GM21737 (cell line): Measurements from ENCODE around the gene USP9X.
A peak's percentile ranks its signal among the peaks of the same experiment; 100 is the strongest.
"Not testable (repeated sequence)": the region's sequence is repeated elsewhere in the genome, so short reads cannot be mapped to it uniquely, and the experiment has no call there.

Experiments
- ATAC-seq: cut with Tn5 transposase; IDR thresholded peaks from one replicate; pipeline ENCODE4 v1.9.1; 2021; ENCODE audit warnings: mild to moderate bottlenecking, moderate library complexity; ENCODE audit not compliant: unreplicated experiment

The USP9X gene

DNA sequence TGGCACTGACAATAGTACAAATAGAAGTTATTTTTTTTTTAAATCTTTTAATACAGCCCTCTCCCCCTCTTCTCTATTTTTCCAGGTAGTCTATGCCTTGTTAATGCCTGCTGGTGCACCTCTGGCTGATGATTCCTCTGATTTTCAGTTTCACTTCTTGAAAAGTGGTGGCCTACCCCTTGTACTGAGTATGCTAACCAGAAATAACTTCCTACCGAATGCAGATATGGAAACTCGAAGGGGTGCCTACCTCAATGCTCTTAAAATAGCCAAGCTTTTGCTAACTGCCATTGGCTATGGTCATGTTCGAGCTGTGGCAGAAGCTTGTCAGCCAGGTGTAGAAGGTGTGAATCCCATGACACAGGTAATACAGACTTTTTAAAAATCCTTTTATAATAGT is 99.1 kb downstream of the USP9X start:
- no peak for ATAC-seq

DNA sequence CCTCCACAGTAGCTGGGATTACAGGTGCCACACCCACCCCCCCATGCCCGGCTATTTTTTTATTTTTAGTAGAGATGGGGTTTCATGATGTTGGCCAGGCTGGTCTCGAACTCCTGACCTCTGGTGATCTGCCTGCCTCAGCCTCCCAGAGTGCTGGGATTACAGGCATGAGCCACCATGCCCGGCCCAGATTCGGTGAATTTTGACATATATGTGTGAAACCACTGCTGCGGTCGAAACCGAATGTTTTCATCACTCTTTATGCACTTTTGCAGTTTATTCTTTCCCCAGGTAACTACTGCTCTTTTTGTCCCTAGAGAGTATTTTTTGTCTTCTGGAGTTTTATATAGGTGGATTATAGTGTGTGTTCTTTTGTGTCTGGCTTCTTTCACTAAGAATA is 101.7 kb downstream of the USP9X start:
- not testable (repeated sequence) for ATAC-seq

DNA sequence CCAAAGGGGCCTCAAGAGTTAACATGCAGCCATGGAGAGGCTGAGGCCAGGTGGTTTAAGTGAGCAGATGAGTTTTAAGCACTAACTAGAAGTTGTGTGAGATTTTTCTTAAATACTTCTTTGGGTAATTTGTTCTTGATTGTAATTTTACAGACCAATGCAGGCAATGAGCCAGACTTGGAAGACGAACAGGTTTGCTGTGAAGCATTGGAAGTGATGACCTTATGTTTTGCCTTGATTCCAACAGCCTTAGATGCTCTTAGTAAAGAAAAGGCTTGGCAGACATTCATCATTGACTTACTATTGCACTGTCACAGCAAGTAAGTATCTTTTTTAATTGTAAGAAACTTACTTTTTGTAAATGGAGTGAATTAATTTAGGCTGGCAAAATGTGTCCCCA is 103.9 kb downstream of the USP9X start:
- no peak for ATAC-seq

DNA sequence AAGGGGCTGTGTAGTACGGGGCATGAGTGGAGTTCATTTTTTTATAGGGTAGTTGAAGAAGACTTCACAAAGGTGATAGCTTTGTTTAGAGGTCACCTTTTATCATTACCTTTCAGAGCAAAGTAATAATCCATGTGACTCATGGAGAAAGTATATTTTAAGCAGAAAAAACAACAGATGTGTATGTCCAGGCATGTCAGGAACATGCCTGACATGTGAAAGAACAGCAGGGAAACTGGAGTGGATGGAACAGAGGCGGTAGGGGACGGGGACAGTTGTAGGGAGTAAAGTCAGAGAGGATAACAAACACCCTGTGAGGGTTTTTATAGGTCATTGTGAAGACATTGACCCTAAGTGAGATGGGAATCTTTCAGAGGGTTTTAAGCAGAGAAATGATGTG is 107.6 kb downstream of the USP9X start:
- ATAC-seq = no peak

DNA sequence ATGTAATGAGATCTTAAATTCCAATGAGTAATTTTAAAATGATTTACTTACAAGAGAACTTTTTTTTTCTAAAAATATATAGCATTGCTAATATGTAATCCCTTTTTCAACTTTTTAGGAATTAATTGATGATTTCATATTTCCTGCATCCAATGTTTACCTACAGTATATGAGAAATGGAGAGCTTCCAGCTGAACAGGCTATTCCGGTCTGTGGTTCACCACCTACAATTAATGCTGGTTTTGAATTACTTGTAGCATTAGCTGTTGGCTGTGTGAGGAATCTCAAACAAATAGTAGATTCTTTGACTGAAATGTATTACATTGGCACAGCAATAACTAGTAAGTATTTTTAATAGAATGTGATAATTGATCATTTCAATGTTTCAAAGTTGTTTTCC is 113.2 kb downstream of the USP9X start:
- ATAC-seq = no peak

DNA sequence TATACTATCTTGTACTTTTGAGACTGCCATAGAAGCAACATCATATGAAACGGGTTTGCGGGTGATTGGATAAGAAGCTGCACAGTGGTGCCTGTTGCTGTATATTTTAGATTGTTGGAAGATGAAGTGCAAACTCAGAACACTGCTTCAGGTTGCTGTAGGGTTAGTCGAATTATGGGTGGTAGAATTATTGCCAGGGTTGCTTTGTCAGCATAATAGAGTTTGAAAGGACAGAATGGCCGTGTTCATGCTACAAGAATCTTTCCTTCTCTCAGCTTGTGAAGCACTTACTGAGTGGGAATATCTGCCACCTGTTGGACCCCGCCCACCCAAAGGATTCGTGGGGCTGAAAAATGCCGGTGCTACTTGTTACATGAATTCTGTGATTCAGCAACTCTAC is 115.5 kb downstream of the USP9X start:
- ATAC-seq = no peak

DNA sequence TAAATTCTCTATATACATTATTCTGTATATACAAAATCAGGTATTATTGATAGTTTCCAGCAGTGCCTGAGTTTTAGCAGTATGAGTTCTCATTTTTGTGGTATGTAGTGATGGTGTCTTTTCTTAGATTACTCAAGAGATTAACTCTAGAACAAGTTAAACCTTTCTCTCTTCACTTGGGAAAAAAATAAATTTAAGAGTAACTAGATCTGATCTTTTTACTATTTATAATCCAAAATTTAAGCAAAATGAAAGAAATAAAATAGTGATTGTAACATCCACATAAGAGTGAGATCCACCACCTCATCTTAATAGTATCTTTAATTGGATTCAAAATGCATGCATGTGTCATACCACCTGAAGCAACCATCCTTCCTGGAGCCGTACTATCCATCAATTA is 124.6 kb downstream of the USP9X start:
- ATAC-seq = no peak

DNA sequence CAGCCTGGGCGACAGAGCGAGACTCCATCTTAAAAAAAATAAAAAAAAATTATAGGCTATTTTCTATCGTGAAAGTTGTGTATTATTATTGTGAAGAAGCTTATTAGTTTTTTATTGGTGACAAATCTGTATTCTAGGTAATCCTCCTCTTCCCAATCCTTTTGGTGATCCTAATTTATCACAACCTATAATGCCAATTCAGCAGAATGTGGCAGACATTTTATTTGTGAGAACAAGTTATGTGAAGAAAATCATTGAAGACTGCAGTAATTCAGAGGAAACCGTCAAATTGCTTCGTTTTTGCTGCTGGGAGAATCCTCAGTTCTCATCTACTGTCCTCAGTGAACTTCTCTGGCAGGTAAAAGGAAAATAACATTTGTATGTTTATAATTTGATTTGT is 139.4 kb downstream of the USP9X start:
- no peak for ATAC-seq

DNA sequence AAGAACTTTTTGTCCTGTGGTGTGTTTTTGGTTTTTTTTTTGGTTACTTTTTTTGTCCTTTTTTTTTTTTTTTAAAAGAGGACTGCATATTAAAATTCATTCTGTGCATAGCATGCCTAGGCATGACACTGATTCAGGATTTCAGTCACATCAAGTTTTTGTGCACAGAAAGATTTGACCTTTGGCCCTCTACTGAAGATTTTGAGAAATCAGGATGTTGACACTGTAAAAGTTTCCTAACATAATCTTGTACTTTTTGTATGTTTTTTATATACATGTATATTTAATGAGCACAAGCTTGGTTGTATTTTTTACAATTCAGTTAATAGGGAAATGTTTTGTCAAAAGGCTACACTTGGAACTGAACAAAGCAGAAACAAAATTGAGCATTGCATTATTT is 148.7 kb downstream of the USP9X start:
- no peak for ATAC-seq

DNA sequence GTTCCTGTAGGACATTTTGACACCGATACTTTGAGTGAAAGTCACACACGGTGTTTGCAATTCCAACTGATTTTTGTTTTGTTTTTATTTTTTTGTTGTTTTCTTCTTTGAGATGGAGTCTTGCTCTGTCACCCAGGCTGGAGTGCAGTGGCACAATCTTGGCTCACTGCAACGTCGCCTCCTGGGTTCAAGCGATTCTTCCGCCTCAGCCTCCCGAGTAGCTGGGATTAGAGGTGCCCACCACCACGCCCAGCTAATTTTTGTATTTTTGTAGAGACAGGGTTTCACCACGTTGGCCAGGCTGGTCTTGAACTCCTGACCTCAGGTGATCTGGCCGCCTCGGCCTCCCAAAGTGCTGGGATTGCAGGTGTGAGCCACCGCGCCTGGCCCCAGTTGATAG is 149.2 kb downstream of the USP9X start:
- ATAC-seq = not testable (repeated sequence)

DNA sequence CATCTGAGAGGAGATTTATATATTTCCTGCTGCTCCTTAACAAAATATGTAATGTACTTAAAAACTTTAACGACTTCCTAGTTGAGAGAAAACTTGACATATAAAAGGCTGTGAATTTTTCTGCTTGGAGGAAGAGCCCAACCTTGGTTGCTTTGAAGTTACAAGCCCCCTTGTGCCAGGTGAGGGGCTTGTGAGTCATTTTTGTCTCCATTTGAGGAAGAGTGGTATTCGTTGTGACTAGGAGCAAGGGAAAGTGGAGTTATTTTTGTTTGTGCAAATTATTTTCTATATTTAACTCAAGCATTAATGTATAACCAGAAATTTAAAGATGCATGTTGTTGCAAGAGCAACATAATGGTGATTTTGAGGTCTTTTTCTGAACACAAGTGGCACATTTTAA is 149.7 kb downstream of the USP9X start:
- ATAC-seq = no peak

DNA sequence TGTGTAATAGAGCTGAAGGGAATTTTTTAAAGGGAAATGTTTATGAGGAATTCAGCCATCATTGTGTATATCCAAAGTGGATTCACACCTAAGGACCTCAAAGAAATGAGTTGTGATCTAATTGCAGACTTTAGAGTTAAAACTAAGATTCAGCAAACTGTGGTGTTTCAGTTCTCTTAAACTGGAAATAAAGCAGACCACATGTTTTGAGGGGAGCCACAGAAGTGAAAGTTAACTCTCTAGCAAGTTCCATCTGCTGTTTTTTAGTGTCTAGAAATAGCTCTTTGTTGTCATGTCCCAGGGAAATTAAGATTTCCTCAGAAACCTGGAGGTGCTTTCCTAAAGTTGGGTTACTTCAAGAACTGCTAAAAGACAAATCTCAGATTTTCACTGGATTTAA is 151.4 kb downstream of the USP9X start:
- ATAC-seq = peak; percentile 54

DNA sequence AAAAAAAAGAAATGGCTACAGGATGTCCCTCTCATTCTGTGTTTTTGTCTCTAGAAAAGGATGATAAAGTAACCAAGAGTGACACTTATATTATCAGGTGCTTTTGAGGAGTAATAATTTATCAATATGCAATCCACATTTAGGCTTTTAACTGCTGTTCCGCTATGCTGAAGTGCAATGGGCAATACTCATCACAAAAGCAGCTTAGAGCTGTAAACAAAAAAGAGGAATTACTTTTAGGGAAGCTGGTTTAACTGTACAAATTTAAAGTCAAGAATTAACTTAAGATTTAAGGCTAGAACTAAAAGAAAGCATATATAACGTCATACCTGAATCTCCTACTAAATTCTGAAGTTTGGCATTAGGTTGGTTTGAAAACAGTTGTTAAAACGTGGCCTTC is 155.3 kb downstream of the USP9X start:
- no peak for ATAC-seq

DNA sequence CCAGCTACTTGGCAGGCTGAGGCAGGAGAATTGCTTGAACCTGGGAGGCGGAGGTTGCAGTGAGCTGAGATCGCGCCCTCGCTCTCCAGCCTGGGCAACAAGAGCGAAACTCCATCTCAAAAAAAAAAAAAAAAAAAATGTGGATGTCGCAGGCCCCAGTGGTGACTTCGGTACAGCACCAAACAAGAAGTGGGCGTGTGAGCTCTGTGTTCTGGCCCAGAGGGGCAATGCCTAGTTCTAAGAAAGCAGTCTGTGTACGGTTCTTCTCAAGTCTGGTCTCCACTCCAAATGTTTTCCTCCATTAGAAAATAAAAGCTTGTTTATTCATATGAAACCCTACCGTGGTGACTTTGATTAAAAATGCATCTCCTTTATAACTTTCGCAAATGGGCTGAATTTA is 156.7 kb downstream of the USP9X start:
- no peak for ATAC-seq

DNA sequence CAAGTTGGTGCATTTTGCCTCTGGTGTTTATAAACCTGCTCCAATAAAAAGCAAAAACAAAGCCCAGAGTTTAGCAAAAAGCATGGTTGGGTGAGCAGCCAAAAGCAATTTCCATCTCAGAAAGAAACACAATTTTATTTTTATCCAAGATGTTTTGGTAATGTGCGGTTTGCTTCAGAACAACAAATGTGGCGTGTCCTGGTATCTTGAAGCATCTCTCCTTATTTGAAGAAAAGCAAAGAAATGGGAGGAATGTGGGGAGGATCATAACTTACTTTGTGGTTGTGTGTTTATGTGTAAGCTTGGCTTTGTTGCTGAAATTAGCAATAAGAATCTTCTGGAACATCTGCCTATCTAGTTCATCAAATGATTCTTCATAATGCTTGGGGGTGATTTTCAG is 160.4 kb downstream of the USP9X start:
- ATAC-seq = no peak

DNA sequence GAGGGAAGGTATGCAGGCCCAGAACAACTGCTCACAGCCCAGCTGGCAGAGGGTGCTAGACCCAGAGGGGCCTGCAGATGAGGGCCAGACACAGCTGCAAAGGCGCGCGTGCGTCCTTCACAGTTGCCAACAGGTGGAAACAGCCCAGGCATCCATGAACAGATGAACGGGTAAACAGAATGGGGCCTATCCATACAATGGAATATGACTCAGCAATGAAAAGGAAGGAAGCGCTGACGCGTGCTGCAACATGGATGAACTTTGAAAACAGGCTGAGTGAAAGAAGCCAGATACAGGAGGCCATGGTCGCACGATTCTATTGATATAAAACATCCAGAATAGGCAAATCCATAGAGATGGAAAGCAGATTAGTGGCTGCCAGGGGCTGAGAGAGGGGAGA is 165.6 kb downstream of the USP9X start:
- no peak for ATAC-seq

DNA sequence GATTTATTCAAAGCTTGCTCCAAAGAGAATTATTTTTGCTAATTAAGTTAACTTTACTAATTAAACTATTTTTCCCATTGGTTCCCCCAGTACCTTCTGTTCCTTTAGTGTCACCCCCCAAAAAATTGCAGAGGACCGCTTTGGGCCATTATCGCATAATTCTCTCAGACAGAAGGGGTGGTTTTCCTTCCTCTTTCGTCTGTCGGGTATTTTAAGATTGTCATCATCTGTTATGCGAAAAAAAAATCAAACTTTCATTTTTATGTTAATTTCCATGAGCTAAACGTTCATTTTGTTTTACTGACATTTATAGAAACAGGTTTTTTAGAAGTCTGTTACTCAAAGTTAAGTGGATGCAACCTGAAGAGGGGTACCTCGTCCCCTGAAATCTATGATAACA is 172.6 kb downstream of the USP9X start:
- no peak for ATAC-seq

DNA sequence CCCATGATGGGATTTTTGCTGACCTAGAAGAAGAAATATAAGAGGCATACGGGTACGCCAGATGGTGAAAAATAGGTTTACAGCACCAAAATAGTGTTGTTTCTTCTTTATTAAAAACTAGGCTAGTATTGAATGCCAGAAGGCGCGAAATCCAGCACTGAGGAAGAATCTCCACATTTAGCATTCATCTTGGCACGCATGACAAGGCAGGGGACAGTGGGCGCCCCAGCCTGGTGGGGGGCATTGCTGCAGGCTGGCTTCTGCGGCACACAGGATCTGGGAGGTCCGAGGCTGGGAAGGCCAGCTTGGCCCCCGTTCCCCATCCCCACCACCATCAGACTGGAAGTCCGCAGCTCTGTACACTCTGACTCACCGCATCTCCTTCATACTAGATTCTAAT is 173.0 kb downstream of the USP9X start:
- ATAC-seq = no peak

DNA sequence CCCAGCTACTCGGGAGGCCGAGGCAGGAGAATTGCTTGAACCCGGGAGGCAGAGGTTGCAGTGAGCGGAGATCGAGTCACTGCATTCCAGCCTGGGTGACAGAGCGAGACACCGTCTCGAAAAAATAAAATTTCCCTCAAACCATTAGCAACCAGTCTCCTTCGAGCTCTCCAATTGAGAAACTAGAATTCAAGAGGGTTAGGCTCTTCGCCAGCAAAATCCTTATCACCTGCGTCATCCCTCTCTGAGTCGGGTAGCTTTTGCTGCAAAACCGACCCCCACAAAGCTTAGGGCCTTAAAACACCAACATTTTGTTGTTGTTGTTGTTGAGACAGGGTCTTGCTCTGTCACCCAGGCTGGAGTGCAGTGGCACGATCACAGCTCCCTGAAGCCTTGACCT is 173.6 kb downstream of the USP9X start:
- ATAC-seq = no peak

DNA sequence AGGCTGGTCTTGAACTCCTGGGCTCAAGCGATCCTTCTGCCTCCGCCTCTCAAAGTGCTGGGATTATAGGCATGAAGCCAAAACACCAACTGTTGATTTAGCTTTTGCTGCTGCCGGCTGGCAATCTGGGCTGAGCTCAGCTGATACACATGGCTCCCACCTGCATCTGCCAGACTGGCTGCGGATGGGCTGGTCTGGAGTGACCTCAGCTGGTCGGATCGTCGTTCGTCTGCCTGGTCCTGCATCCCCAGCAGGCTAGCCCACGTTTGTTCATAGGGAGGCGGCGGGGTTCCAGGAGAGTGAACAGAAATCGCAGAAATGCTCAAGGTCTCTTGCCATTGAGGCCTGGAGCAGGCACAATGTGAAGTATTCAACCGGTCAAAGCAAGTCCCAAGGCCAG is 174.3 kb downstream of the USP9X start:
- ATAC-seq = no peak

DNA sequence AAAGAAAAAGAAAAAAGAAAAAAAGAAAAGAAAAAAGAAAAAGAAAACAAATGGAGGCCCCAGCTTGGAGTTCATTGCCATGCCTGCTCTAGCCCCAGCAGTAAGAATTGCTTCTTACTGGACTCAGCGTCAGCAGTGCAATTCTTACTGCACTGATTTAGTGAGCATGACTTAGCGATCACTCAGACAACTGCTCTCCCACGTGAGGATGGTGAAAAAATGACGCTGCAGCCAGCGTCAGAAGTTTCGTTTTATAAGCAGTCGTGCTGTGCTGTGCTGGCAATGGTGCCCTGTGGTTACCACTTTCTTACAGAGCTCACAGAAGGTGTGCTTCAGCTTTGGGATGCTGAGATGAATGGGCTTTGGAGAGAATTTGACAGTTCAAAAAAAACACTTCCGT is 180.4 kb downstream of the USP9X start:
- ATAC-seq = no peak

DNA sequence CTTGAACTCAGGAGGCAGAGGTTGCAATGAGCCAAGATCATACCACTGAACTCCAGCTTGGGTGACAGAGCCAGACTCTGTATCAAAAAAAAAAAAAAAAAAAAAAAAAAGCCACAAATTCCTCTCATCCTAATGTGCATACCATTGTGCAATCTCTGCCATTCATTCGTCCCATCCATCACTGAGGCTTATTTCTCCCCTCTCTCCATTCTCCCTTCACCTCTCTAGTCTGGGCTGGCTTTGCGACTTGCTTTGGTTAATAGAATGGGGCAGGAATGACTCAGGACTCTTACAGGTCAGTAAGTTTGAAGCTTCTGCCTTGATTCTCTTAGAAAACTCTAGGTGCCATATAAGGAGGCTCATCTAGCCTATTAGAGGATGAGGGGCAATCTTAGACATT is 188.4 kb downstream of the USP9X start:
- ATAC-seq = no peak

DNA sequence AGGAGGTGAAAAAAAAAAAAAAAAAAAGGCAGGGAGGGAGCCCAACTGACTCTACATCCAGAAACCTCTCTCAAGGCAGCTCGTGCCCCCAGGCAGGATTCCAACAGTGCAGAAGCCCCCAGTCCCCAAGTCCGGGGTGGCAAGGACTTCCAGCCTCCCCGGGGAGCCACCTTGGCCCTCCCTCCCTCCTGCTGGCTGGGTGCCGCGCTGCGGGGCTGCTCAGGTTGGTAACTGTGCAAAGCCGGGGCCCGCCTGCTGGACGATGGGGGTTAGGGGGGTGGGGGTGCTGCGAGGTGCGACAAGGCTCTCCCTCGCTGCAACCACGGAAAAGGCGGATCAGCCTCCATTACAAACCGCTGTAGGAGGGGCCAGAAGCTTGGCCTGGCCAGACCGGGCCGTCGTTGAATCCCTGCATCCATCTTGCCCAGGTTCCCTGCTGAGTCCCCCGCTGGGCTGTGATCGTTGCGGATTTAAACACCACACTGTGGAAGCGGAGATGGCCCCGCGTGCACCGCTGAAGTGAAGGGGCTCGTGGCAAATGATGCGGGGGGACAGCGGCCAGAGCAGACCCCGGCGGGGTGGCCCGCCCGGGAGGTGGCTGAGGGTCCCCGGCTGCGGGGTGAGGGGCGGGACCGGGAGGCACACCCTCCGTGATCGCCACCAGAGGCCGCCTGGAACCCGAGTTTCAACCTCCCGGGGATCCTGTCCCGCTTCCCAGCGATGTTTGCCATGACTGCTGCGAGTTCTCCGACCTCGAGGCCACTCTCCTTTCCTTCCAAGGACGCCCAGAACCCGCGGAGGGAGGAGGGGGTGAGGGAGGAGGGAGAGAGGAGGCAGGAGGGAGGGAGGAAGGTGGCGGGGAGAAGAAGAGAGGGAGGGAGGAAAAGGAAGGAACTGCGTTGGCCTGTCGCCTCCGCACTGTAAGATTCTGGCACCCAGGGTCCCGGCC is 190.7 kb downstream of the USP9X start:
- ATAC-seq = no peak
